SK-N-MC (cell line): Measurements from ENCODE around the gene SERGEF.

ENCODE experiments used
- DNase-seq: peaks from one replicate; pipeline ENCODE4 v3.0.0-alpha.2; 2011; ENCODE audit warnings: low read depth, low spot score
- H3K27ac ChIP-seq: fragments of 200-600 bp; sonication (generic); 2 replicates; pipeline ENCODE4 v1.5.1; 2016; ENCODE audit warnings: mixed run types
- H3K36me3 ChIP-seq: fragments of 200-600 bp; sonication (generic); 2 replicates; pipeline ENCODE4 v1.6.1; 2017; ENCODE audit warnings: antibody characterized with exemption, low read length, mixed read lengths; ENCODE audit not compliant: insufficient read depth
- H3K4me3 ChIP-seq: fragments of 200-600 bp; sonication (generic); 2 replicates; pipeline ENCODE4 v1.5.1; 2016
- H3K9ac ChIP-seq: fragments of 200-600 bp; sonication (generic); 2 replicates; pipeline ENCODE4 v1.8.0; 2017; ENCODE audit warnings: mixed run types, mixed read lengths; ENCODE audit not compliant: insufficient read length
- H3K9me3 ChIP-seq: fragments of 200-600 bp; sonication (generic); 2 replicates; pipeline ENCODE4 v1.6.1; 2017; ENCODE audit warnings: low read depth, mild to moderate bottlenecking, antibody characterized with exemption, low read length, moderate library complexity, mixed read lengths
- EZH2 ChIP-seq: fragments of 200-600 bp; sonication (generic); IDR thresholded peaks from one replicate; pipeline ENCODE4 v1.6.1; 2017; ENCODE audit warnings: antibody characterized with exemption
- FOXP2 ChIP-seq: optimal IDR thresholded peaks from 2 replicates; pipeline ENCODE3; 2011; ENCODE audit warnings: mild to moderate bottlenecking, moderate library complexity; ENCODE audit not compliant: insufficient read depth; ENCODE audit errors: extremely low read length, control extremely low read depth
- POLR2AphosphoS5 ChIP-seq: IDR thresholded peaks from 2 replicates; pipeline ENCODE4 v1.6.1; 2012; ENCODE audit warnings: mild to moderate bottlenecking, low read depth, low read length, borderline replicate concordance

The SERGEF gene

DNA sequence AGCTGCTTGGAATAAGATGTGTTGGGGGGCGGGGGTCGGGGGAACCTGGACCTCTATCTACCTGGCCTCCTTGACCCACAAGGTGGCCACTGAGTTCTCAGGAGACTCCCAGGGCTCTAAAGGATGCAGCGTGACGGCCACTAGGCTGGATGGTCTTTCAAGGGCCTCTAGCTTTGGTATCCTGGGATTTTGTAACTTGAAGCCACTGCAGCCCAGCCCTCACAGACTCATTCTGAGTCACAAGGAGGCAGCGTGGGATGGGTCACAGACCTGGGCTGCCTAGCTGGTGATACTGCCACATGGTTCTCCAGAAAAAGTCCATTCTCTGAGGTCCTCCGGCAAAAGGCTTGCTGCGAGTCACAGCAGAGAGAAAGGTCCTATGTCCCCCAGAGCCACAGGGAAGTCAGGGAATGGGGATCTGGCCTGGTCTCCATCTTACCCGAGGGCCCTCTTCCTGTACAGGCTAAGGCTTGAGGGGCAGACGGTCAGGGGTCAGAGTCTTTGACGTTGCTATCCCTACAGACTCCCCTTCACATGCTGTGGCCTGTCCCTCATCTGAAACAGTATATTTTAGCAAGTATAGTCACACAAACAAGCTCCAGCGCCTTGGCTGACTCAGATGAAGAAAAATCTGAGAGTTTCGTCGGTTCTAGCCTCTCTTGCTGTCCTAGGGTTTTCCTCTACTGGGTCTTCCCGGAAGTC, 225.9 kb downstream of the SERGEF start:
- Histone ChIP-seq H3K27ac (no peak overlapping the region), H3K4me3 (no peak overlapping the region), H3K9ac (no peak overlapping the region), H3K36me3 (no peaks in the 10 kb centered on the region), H3K9me3 (no peaks in the 10 kb centered on the region)
- TF ChIP-seq FOXP2 (no peak), POLR2AphosphoS5 (no peak), EZH2 (no peak)
- no peak for DNase-seq

DNA sequence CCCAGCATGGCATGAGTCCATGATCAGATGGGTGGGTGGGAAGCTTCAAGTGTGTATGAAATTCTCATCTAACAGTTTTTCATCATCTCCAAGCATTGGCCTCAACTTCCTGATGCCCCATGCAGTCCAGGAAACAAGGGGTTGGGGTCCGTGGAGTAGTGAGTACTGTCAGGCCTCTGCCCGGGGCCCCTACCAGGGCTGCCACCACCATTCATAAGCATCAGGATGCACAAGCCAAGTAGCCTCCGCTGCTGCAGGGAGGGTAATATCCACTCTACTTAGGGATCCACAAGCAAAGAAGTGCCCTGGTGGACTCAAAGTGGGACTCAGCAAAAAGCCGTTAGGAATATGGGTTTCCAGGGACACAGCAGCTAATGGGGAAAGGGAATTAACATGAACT, 229.0 kb downstream of the SERGEF start:
- no peak overlapping the region for H3K4me3 ChIP-seq
- no peak overlapping the region for H3K9ac ChIP-seq
- H3K9me3 ChIP-seq, result no peaks in the 10 kb centered on the region
- no peaks in the 10 kb centered on the region for H3K36me3 ChIP-seq
- no peak overlapping the region for H3K27ac ChIP-seq
- no peak for TF ChIP-seq FOXP2
- no peak for TF ChIP-seq POLR2AphosphoS5
- DNase-seq, result no peak

DNA sequence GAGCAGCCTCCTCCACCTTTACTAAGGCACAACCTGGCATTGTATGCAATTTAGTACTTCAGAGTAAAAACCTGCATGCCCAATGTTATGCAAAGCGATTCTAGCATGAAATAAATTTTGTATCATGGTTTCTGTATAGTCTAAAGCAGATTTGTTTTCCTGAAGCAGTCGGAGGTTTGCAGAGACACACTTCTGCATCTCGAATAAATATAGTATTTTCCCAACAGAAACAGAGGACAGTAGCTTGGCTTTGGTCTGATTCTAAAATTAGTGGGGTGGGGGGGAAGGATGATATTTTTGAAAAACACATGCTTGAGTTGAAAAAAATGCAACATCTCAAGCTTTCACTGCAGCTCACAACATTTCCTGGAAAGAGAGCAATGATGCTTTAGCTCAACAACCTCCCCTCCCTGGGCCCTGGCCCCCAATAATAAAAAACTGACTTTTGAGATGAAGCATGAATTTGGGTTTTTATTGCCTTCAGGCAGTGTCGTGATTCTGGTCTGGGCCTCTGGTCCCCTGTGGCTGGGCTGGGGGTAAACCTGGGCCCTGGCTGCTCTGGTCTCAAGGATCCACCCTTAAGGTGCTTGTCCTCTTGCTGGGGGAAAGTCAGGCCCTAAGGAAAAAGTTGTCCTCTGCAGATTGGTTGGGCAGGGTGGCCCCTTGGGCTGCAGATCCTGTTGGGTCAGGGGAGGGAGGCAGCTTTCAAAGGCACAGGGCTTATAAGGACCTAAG, 230.1 kb downstream of the SERGEF start:
- TF ChIP-seq FOXP2 (no peak), POLR2AphosphoS5 (no peak), EZH2 (no peak)

DNA sequence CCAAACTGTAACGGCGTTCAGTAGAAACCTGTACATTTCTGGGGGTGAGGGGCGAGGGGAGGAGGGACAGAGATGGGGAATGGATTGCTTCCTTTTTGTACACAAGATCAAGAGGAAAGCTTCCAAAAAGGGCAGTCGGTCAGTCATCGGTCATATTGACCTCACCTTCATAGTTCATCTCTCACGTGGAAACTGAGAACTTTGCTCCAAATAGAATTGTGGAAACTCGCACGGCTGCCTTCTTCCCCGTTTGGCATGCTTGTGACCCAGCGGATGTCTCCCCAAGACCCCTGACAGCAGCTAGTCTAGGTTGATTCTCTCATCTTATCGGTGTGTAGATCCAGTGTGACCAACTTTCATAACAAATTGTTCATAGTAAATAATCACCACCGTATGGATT, 230.7 kb downstream of the SERGEF start:
- no peak for DNase-seq
- TF ChIP-seq EZH2 (no peak), POLR2AphosphoS5 (no peak), FOXP2 (no peak)
- Histone ChIP-seq H3K4me3 (no peak overlapping the region), H3K9me3 (no peaks in the 10 kb centered on the region), H3K36me3 (no peaks in the 10 kb centered on the region), H3K27ac (no peak overlapping the region), H3K9ac (no peak overlapping the region)

More for the DNA sequence above, 230.1 kb downstream of the SERGEF start:
- H3K4me3 ChIP-seq, result no peak overlapping the region
- H3K27ac ChIP-seq, result no peak overlapping the region
- H3K9me3 ChIP-seq, result no peaks in the 10 kb centered on the region
- H3K9ac ChIP-seq, result no peak overlapping the region
- DNase-seq, result no peak
- no peaks in the 10 kb centered on the region for H3K36me3 ChIP-seq

DNA sequence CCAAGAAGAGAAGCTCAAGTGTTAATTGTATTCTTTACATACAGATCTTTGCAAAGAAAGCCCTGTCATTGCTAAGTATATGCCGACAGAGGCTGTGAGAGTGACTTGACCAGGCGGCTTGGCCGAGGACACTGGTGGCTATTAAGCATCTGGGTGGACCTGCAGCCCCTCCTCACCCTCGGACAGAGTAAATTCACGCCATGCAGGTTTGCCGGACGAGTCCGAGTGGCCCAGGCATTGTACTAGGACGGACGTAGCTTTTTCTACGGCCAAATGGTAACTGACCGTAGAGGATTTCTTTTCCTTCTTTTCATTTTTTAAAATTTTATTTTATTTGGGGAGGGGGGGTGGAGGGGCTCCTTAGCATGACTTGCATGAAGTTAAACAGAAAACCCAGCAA, 231.2 kb downstream of the SERGEF start:
- H3K9me3 ChIP-seq, result no peaks in the 10 kb centered on the region
- H3K9ac ChIP-seq, result no peak overlapping the region
- no peak overlapping the region for H3K27ac ChIP-seq
- H3K4me3 ChIP-seq, result no peak overlapping the region
- TF ChIP-seq EZH2 (no peak), POLR2AphosphoS5 (no peak), FOXP2 (no peak)
- DNase-seq, result no peak
- H3K36me3 ChIP-seq, result no peaks in the 10 kb centered on the region

DNA sequence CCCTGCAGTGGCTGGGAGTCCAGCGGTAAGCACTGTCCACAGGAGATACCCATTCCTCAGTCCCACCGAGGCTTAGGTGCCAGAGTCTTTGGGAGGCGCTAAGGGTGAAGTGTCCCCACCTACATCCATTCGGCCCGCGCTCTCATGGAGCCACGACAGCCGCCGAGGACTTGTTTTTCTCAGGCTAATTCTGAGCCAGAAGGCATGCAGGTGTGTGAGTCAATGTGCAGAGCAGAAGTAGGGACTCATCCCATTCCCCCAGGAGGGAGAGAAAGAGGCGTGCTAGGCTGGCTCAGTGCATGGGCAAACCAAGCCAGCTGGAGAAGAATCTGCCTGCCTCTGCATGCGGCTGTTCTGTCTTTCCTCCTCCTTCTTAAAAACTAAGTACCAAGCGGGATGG, 231.6 kb downstream of the SERGEF start:
- no peaks in the 10 kb centered on the region for H3K9me3 ChIP-seq
- H3K27ac ChIP-seq, result no peak overlapping the region
- DNase-seq, result no peak
- TF ChIP-seq EZH2 (no peak), POLR2AphosphoS5 (no peak), FOXP2 (no peak)
- H3K36me3 ChIP-seq, result no peaks in the 10 kb centered on the region
- H3K9ac ChIP-seq, result no peak overlapping the region
- no peak overlapping the region for H3K4me3 ChIP-seq

DNA sequence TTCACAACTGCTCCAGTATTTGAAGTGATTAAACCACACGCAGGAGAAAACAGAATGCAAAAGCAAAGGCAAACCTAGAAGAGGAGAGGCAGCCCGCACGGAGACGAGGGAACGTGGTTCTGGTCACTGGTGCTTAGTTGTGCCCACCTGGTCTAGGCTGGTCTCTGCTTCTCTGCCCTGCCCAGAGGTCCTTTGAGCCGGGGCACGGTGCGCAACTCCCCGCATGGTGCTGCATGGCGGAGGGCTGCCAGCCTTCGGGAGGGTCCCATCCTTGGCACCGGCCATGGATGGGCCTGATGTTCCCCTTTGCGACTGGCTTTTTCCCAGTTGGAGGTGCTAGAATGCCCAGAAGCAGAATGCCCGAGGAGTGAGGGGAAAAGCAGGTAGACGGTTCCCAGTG, 232.2 kb downstream of the SERGEF start:
- DNase-seq, result no peak
- TF ChIP-seq FOXP2 (no peak), POLR2AphosphoS5 (no peak), EZH2 (no peak)
- Histone ChIP-seq H3K36me3 (no peaks in the 10 kb centered on the region), H3K9ac (no peak overlapping the region), H3K4me3 (no peak overlapping the region), H3K27ac (no peak overlapping the region), H3K9me3 (no peaks in the 10 kb centered on the region)

DNA sequence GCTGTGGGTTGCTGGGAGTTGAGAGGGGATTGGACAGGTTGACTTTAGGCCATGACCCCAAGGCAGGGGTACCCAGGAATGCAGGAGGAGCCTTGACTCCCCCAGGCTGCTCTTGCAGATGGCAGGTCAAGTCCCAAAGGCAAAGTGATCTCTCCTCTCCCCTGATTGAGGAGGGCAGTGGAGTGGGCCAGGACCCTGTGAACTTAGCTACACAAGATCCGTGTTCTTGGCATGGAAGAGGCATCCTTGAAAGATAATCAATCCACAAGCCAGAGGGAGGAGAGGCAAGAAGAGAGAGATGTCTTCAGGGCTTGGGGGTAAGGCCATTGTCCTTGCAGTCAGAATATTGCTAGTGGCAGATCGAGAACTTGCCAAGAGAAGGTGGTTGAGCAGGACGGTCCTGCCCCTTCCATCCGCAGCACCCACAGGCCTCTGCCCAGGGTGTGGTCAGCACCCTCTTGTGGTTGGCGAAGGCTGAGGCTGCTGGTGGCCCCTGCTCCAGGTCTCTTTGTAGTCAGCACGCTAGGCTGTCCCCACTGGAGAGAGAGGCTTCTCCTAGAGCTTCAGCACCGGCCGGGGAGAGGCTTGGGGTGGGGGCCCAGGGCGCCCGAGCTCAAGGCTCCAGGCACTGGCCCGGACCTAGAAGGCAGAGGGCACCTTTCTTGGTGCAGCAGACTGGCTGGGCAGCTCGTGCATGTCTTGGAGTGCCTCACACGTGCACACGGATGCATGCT, 232.8 kb downstream of the SERGEF start:
- Histone ChIP-seq H3K36me3 (no peaks in the 10 kb centered on the region), H3K9me3 (no peaks in the 10 kb centered on the region), H3K4me3 (no peak overlapping the region), H3K27ac (no peak overlapping the region), H3K9ac (no peak overlapping the region)
- no peak for DNase-seq
- TF ChIP-seq EZH2, result no peak
- TF ChIP-seq POLR2AphosphoS5, result no peak
- TF ChIP-seq FOXP2, result no peak
